H1 (cell line): ENCODE measurements around the gene SNX30. TPM values are rescaled to one million over a fixed set of nuclear protein-coding genes. Genes with fewer than 3 reads are reported as not detected.

Source experiments
- ASH2L ChIP-seq: fragments of 200-600, 300-600 bp; sonication (generic); IDR thresholded peaks from one replicate; pipeline ENCODE4 v1.7.1; 2017; ENCODE audit warnings: low read length
- HDAC2 ChIP-seq, 2 experiments: fragments of 300-600 bp in 1 of 2; sonication (generic) in 1 of 2; IDR thresholded peaks; 2 replicates each; pipeline ENCODE4 v1.6.1; 2011 to 2012; ENCODE audit warnings: low read depth in 2 of 2, low read length in 2 of 2, mild to moderate bottlenecking in 2 of 2, moderate library complexity in 2 of 2, borderline replicate concordance in 1 of 2, inconsistent platforms in 1 of 2
- RXRA ChIP-seq: IDR thresholded peaks from 2 replicates; pipeline ENCODE4 v1.6.1; 2011; ENCODE audit warnings: low read depth, mild to moderate bottlenecking, low read length, moderate library complexity; ENCODE audit not compliant: insufficient read depth
- SUZ12 ChIP-seq: fragments of 200-600 bp; sonication (generic); IDR thresholded peaks from 2 replicates; pipeline ENCODE4 v1.6.1; 2012; ENCODE audit warnings: mild to moderate bottlenecking, inconsistent platforms, low read length, moderate library complexity, mixed read lengths
- polyA plus RNA-seq, 7 experiments: library from polyadenylated mRNA; depleted of rRNA in 3 of 7; stranded (reverse) in 5 of 7; unstranded in 2 of 7; fragments of >200 nt in 5 of 7; fragments of 200-250 nt in 2 of 7; gene quantifications; 1 replicate in 5 of 7; 2 replicates in 1 of 7; 4 replicates in 1 of 7; pipeline versions ENCODE4 v1.2.1 to v1.2.3, GENCODE V29; 2011 to 2013; ENCODE audit warnings: missing spikeins in 2 of 7, mixed read lengths in 2 of 7
- total RNA-seq: library from RNA; stranded (reverse); fragmentation: NEBNext Ultra II Directional; extraction: Animal tissue kit (Norgen Biotek cat#: 25700); gene quantifications from 2 replicates; pipeline ENCODE4 v1.2.1, GENCODE V29; 2021
- TF ChIP-seq, protein P1 (sequence below): IDR thresholded peaks from 2 replicates; pipeline ENCODE4 v1.6.1; 2011; ENCODE audit warnings: low read depth, mild to moderate bottlenecking, low read length; ENCODE audit not compliant: insufficient read depth

Gene SNX30
- total and polyA plus RNA-seq, 2 of the 8 experiments (the other 6 are each of a cell fraction or from before 2014, with no cell fraction given) = 4.0 to 12.2 TPM

DNA sequence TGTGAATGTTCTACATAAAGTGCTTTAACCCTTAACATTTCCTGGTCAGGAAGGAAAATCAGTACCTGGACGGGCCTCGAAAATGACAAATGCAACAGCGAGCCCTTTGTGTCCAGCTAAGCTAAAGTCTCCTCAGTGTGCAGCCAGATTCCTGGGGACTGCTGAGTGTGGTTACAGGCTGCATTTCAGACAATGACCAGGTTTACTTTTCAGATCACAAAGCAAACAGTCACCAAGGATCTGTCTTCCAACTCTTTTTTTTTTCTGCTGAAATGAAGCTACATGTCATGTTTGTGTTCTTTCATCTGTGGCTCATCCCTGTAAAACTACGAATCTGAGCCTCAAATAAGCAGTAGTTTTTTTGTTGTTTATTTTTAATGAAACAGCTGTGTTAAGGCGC lies 119.4 kb downstream of the SNX30 start (continued):
- TF ChIP-seq SUZ12 = no peak
- no peak for TF ChIP-seq RXRA
- TF ChIP-seq, protein P1, sequence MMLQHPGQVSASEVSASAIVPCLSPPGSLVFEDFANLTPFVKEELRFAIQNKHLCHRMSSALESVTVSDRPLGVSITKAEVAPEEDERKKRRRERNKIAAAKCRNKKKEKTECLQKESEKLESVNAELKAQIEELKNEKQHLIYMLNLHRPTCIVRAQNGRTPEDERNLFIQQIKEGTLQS = no peak
- no peak for TF ChIP-seq ASH2L
- TF ChIP-seq HDAC2 (IDR thresholded peaks at IDR 0.05; ENCODE audit: borderline replicate concordance in 1 of 2, low read depth in 2 of 2, low read length in 2 of 2) = no peak
